Transverse colon (tissue), 4 donors: ENCODE results near the gene MGAT5. TPM values are rescaled to one million over a fixed set of nuclear protein-coding genes. Genes with fewer than 3 reads are reported as not detected.

Source experiments
- DNase-seq: peaks from one replicate; pipeline ENCODE4 v3.0.0-alpha.2; 2019
- H3K27ac ChIP-seq, 4 donors: fragments of 200-600 bp; sonication (generic); 2 replicates each; pipeline ENCODE4 v1.5.1; 2016 to 2018; ENCODE audit warnings: inconsistent platforms in 4 of 4
- H3K27me3 ChIP-seq: fragments of 200-600 bp; sonication (generic); 2 replicates; pipeline ENCODE4 v1.5.1; 2017; ENCODE audit warnings: inconsistent platforms
- H3K36me3 ChIP-seq, 4 donors: fragments of 200-600 bp; sonication (generic); 2 replicates each; pipeline ENCODE4 v1.5.1; 2017 to 2019; ENCODE audit warnings: inconsistent platforms in 4 of 4
- H3K4me1 ChIP-seq, 4 donors: fragments of 200-600 bp; sonication (generic); 2 replicates each; pipeline ENCODE4 v1.5.1; 2017 to 2020; ENCODE audit warnings: inconsistent platforms in 4 of 4
- H3K4me3 ChIP-seq, 4 donors: fragments of 200-600 bp; sonication (generic); 1 replicate in 1 of 4; 2 replicates in 3 of 4; pipeline versions ENCODE4 v1.5.1 to v1.6.1; 2017 to 2019; ENCODE audit warnings: inconsistent platforms in 4 of 4
- H3K9me3 ChIP-seq, 2 donors: fragments of 200-600 bp; sonication (generic); 2 replicates each; pipeline ENCODE4 v1.5.1; 2017 to 2019; ENCODE audit warnings: inconsistent platforms in 2 of 2
- EP300 ChIP-seq: sonication (generic); formaldehyde crosslinking; IDR thresholded peaks from one replicate; pipeline ENCODE4 v1.6.1; 2017; ENCODE audit warnings: antibody characterized with exemption, low read depth
- POLR2A ChIP-seq: fragments of 450-650 bp; IDR thresholded peaks from one replicate; pipeline ENCODE4 v1.6.1; 2016; ENCODE audit warnings: antibody characterized with exemption, mild to moderate bottlenecking, moderate library complexity
- POLR2AphosphoS5 ChIP-seq, 3 donors: sonication (generic); formaldehyde crosslinking; IDR thresholded peaks; one replicate each; pipeline ENCODE4 v1.6.1; 2016; ENCODE audit warnings: antibody characterized with exemption in 3 of 3
- WGBS, 2 donors: methylation state at CpG; one replicate each; pipeline ENCODE4 v1.1.5; 2018; ENCODE audit warnings: low coverage in 1 of 2; 5-methylcytosine and 5-hydroxymethylcytosine counted together
- in situ Hi-C, 4 donors: fragments of 200-750 bp; cut with MboI; loops; one replicate each; pipeline versions ENCODE4 v1.15.0 to v1.15.1; 2017; ENCODE audit warnings: low sequenced_read_pairs in 3 of 4, low pct_ligation_motif_present in 1 of 4, low pct_unique_long_range_greater_than_20kb in 1 of 4
- intact Hi-C: fragments of 100-400 bp; cut with DNase I; formaldehyde crosslinking; loops from one replicate; pipeline ENCODE4 v1.15.1; 2023; ENCODE audit warnings: low total_unique reads
- total RNA-seq, 4 donors: library from RNA; depleted of rRNA; stranded (reverse); fragments of >200 nt; gene quantifications; one replicate each; pipeline ENCODE4 v1.1.0, GENCODE V29; 2016
- TF ChIP-seq, protein P1 (sequence below), 5 experiments: fragments of 200-600 bp in 3 of 5; fragments of 450-650 bp in 2 of 5; sonication (generic) in 3 of 5; IDR thresholded peaks; 1 replicate in 2 of 5; 2 replicates in 3 of 5; pipeline ENCODE4 v1.5.1; 2016 to 2017; ENCODE audit warnings: antibody characterized with exemption in 5 of 5, inconsistent platforms in 3 of 5, mild to moderate bottlenecking in 2 of 5, moderate library complexity in 1 of 5

The MGAT5 gene
- total RNA-seq, 4 donors from 2014 or later = 23.6 to 67.6 (median 55.2) TPM

DNA sequence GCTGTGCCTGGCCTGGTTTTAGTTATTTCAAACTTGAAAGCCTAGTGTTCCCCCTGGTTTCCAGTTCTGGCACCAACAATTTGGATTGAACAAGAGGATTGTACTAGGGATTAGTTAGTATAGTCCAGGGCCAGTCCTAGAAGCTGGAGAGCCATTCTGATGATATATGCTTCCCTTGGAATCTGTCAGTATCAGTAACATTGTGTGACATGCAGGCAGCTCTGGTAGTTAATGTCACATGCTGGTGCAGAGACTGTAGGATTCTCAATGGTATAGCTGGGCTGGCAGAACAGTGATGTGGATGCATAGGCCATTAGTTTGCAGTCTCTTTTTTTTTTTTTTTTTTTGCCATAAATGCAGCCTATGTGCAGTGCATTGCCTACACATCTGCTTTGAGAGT lies 3.6 kb downstream of the MGAT5 start:
- H3K27ac ChIP-seq = no peak overlapping the region
- H3K27me3 ChIP-seq = no peaks in the 10 kb centered on the region
- intact Hi-C loops = no loop called here
- H3K36me3 ChIP-seq = no peaks in the 10 kb centered on the region
- H3K4me3 ChIP-seq = no peak overlapping the region
- in situ Hi-C loops = no loop called here
- peaks cover 15 to 69% (median 23%) of the 10 kb centered on the region in 4 donors for H3K4me1 ChIP-seq
- TF ChIP-seq EP300 (no peak), POLR2AphosphoS5 (IDR thresholded peaks at IDR 0.05) (no peak), POLR2A (no peak)
- TF ChIP-seq, protein P1, sequence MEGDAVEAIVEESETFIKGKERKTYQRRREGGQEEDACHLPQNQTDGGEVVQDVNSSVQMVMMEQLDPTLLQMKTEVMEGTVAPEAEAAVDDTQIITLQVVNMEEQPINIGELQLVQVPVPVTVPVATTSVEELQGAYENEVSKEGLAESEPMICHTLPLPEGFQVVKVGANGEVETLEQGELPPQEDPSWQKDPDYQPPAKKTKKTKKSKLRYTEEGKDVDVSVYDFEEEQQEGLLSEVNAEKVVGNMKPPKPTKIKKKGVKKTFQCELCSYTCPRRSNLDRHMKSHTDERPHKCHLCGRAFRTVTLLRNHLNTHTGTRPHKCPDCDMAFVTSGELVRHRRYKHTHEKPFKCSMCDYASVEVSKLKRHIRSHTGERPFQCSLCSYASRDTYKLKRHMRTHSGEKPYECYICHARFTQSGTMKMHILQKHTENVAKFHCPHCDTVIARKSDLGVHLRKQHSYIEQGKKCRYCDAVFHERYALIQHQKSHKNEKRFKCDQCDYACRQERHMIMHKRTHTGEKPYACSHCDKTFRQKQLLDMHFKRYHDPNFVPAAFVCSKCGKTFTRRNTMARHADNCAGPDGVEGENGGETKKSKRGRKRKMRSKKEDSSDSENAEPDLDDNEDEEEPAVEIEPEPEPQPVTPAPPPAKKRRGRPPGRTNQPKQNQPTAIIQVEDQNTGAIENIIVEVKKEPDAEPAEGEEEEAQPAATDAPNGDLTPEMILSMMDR (IDR thresholded peaks at IDR 0.05) = no peak
- no peaks in the 10 kb centered on the region for H3K9me3 ChIP-seq
- no peak for DNase-seq

DNA sequence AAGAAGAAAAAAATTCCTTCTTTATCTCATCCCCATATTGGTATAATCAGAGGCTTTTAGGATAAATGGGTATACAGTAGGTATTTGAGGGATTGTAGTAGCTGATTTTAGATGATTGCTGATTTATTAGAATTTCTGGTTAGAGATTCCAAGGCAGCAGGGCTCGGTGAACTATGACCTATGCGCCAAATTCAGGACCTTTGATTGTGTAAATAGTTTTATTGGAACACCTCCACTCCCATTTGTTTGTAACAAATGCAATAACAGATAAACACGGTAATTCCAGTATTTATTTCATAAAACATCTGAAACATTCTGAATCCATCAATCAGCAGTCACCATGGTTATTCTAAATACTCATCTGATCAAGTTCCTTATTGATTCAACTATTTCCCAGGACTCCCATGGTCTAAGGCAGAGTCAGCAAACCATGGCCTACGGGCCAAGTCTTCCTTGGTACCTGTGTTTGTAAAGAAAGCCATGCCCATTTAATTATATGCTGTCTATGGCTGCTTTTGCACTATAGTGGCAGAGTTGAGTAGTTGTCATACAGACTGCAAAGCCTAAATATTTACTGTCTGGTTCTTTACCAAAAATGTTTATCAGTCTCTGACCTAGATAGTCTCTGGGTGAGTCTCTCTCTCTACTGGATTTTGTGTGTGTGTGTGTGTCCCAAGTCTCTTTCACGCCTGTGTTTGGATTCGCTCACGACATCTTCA lies 4.3 kb downstream of the MGAT5 start:
- Histone ChIP-seq H3K27me3 (no peaks in the 10 kb centered on the region), H3K4me3 (no peak overlapping the region), H3K36me3 (no peaks in the 10 kb centered on the region), H3K9me3 (no peaks in the 10 kb centered on the region), H3K4me1 (peaks cover 16 to 69% (median 21%) of the 10 kb centered on the region in 4 donors), H3K27ac (peak overlapping the region in 2 of 4 donors; percentile 9 to 32)
- TF ChIP-seq EP300 = no peak
- TF ChIP-seq, protein P1 (IDR thresholded peaks at IDR 0.05) = no peak
- no peak for TF ChIP-seq POLR2AphosphoS5 (IDR thresholded peaks at IDR 0.05)
- TF ChIP-seq POLR2A = no peak
- intact Hi-C loops = no loop called here
- DNase-seq = no peak
- WGBS, 2 donors = 68 to 80% methylated on average over 5 to 7 of the region's 7 CpGs
- in situ Hi-C loops = no loop called here

DNA sequence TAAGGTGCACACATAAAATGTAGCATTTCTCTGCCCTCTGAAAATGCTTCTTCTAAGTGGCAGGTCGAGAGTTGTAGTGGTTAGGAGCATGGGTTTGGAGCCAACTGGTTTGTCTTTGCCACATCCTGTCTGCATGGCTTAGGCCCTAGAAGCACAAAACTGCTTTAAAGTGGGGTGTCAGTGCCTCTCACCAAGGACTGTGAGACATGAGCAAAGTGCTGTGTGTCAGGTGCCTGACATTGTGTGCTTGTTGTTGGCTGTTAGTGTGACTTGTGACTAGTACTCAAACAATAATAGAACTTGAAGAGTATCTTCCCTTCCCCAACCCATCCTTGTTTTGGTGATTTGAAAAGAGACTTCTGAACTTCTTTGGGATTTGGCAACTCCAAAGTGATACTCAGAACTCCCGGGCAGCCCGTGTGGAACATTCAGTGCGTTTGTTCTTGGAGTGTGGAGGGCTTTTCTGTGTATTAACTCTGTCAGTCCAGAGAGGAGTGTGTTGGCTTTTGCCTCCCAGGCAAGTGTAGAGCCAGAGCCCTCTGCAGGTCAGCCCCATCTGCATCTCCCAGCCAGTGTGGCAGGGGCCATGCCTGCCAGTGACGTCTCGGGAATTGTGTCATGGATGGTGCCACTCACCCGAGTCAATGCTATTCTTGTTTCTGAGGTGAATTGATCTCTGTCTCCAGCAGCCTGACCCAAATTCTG lies 5.0 kb downstream of the MGAT5 start:
- Histone ChIP-seq H3K36me3 (no peaks in the 10 kb centered on the region), H3K4me1 (peaks cover 11 to 62% (median 15%) of the 10 kb centered on the region in 4 donors), H3K27ac (peak overlapping the region in 3 of 4 donors; percentile 9 to 32 (median 26)), H3K4me3 (no peak overlapping the region), H3K9me3 (no peaks in the 10 kb centered on the region), H3K27me3 (no peaks in the 10 kb centered on the region)
- in situ Hi-C loops = no loop called here
- intact Hi-C loops = no loop called here
- DNase-seq = peak; percentile 21
- 60 to 68% methylated on average over 2 to 7 of the region's 7 CpGs for WGBS, 2 donors
- TF ChIP-seq POLR2AphosphoS5 (IDR thresholded peaks at IDR 0.05) (no peak), POLR2A (no peak)
- TF ChIP-seq, protein P1 (IDR thresholded peaks at IDR 0.05) = no peak

GRCh38 chr2:134259571-134259970 lies 5.7 kb downstream of the MGAT5 start:
- 89 to 90% methylated on average over 2 of the region's 2 CpGs for WGBS, 2 donors

More at GRCh38 chr2:134259571-134259970, 5.7 kb downstream of the MGAT5 start:
- no peaks in the 10 kb centered on the region for H3K27me3 ChIP-seq
- no peaks in the 10 kb centered on the region for H3K36me3 ChIP-seq
- H3K4me1 ChIP-seq = peaks cover 5 to 55% (median 14%) of the 10 kb centered on the region in 4 donors
- no peak overlapping the region for H3K4me3 ChIP-seq
- H3K9me3 ChIP-seq = no peaks in the 10 kb centered on the region
- no peak for DNase-seq
- intact Hi-C loops (no loop called here), in situ Hi-C loops (no loop called here)
- TF ChIP-seq EP300 = no peak
- TF ChIP-seq, protein P1 (IDR thresholded peaks at IDR 0.05) = no peak
- TF ChIP-seq POLR2AphosphoS5 (IDR thresholded peaks at IDR 0.05) = no peak
- no peak for TF ChIP-seq POLR2A
- H3K27ac ChIP-seq = peak overlapping the region in 2 of 4 donors; percentile 9 to 32
